Measurements from ENCODE around the gene SCAF4. TPM values are rescaled to one million over a fixed set of nuclear protein-coding genes. Genes with fewer than 3 reads are reported as not detected.

SCAF4 gene
- total RNA-seq, 1 experiment from 2014 or later = 31.2 TPM

- TF ChIP-seq CTCF (IDR thresholded peaks at IDR 0.05; ENCODE audit: unreplicated experiment) = no peak
- Mint-ChIP-seq H3K4me3 (ENCODE audit: low read depth, unreplicated experiment) (no peak overlapping the region), H3K4me1 (ENCODE audit: low read depth, unreplicated experiment) (no peaks in the 10 kb centered on the region), H3K27me3 (ENCODE audit: unreplicated experiment) (no peaks in the 10 kb centered on the region), H3K9me3 (ENCODE audit: low read depth, unreplicated experiment) (no peaks in the 10 kb centered on the region), H3K36me3 (ENCODE audit: insufficient read depth, unreplicated experiment) (peaks cover 7% of the 10 kb centered on the region), H3K27ac (ENCODE audit: unreplicated experiment) (no peak overlapping the region)
- no peak for DNase-seq
- intact Hi-C loops (cut with micrococcal nuclease; ENCODE audit: unreplicated experiment) = no loop called here
- BruUV-seq (replicated peaks) = no TSS peak
- CTCF ChIA-PET = interaction anchor here (0.6 kb wide), 1 partner anchor 45 kb away, joined by 6 read pairs; no protein-coding TSS in a partner anchor
These were observed 43.1 kb downstream of the SCAF4 start for GRCh38 chr21:31688603-31689368.

GRCh38 chr21:31687108-31687507 is 44.8 kb downstream of the SCAF4 start:
- Mint-ChIP-seq H3K9me3 (ENCODE audit: low read depth, unreplicated experiment) (no peaks in the 10 kb centered on the region), H3K36me3 (ENCODE audit: insufficient read depth, unreplicated experiment) (no peaks in the 10 kb centered on the region)
- intact Hi-C loops (cut with micrococcal nuclease; ENCODE audit: unreplicated experiment) = no loop called here

DNA sequence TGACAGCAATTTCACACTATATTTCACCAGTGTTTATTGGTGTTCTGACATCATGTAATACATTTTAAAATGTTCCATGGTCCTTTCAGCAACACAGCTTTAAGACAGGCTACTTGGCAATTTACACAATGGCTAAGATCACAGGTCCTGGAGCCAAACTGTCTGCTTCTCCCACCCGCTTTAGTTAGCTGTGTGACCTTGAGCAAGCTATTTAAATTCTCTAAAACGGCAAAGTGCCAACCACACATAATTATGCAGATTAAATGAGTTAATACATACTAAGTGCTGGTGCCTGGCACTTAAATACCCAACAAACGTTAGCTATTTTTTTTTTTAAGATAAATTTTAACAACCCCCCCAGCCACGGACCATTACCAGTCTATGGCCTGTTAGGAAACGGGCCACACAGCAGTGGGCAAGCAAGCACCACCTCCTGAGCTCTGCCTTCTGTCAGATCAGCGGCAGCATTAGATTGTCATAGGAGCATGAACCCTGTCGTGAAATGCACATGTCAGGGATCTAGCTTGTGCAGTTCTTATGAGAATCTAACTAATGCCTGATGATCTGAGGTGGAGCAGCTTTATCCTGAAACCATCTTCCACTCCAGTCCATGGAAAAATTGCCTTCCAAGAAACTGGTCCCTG is 45.5 kb downstream of the SCAF4 start:
- no peaks in the 10 kb centered on the region for H3K36me3 Mint-ChIP-seq (ENCODE audit: insufficient read depth, unreplicated experiment)
- H3K9me3 Mint-ChIP-seq (ENCODE audit: low read depth, unreplicated experiment) = no peaks in the 10 kb centered on the region
- no TSS peak for BruUV-seq (replicated peaks)
- CTCF ChIA-PET = no interaction called here
- no peak for DNase-seq
- H3K4me3 Mint-ChIP-seq (ENCODE audit: low read depth, unreplicated experiment) = no peak overlapping the region
- intact Hi-C loops (cut with micrococcal nuclease; ENCODE audit: unreplicated experiment) = no loop called here
- H3K27me3 Mint-ChIP-seq (ENCODE audit: unreplicated experiment) = no peaks in the 10 kb centered on the region
- no peaks in the 10 kb centered on the region for H3K4me1 Mint-ChIP-seq (ENCODE audit: low read depth, unreplicated experiment)
- no peak for TF ChIP-seq CTCF (IDR thresholded peaks at IDR 0.05; ENCODE audit: unreplicated experiment)
- no peak overlapping the region for H3K27ac Mint-ChIP-seq (ENCODE audit: unreplicated experiment)

More at GRCh38 chr21:31687108-31687507, 44.8 kb downstream of the SCAF4 start:
- no peak overlapping the region for H3K27ac Mint-ChIP-seq (ENCODE audit: unreplicated experiment)
- H3K4me3 Mint-ChIP-seq (ENCODE audit: low read depth, unreplicated experiment) = no peak overlapping the region
- no peaks in the 10 kb centered on the region for H3K27me3 Mint-ChIP-seq (ENCODE audit: unreplicated experiment)
- TF ChIP-seq CTCF (IDR thresholded peaks at IDR 0.05; ENCODE audit: unreplicated experiment) = no peak
- no peak for DNase-seq
- BruUV-seq (replicated peaks) = no TSS peak
- CTCF ChIA-PET = no interaction called here
- H3K4me1 Mint-ChIP-seq (ENCODE audit: low read depth, unreplicated experiment) = no peaks in the 10 kb centered on the region

- no TSS peak for BruUV-seq (replicated peaks)
- H3K27ac Mint-ChIP-seq (ENCODE audit: unreplicated experiment) = no peak overlapping the region
- no peak overlapping the region for H3K4me3 Mint-ChIP-seq (ENCODE audit: low read depth, unreplicated experiment)
- no peaks in the 10 kb centered on the region for H3K27me3 Mint-ChIP-seq (ENCODE audit: unreplicated experiment)
- no peaks in the 10 kb centered on the region for H3K36me3 Mint-ChIP-seq (ENCODE audit: insufficient read depth, unreplicated experiment)
- DNase-seq = no peak
- no peaks in the 10 kb centered on the region for H3K9me3 Mint-ChIP-seq (ENCODE audit: low read depth, unreplicated experiment)
- CTCF ChIA-PET = no interaction called here
- TF ChIP-seq CTCF (IDR thresholded peaks at IDR 0.05; ENCODE audit: unreplicated experiment) = no peak
- intact Hi-C loops (cut with micrococcal nuclease; ENCODE audit: unreplicated experiment) = no loop called here
- no peaks in the 10 kb centered on the region for H3K4me1 Mint-ChIP-seq (ENCODE audit: low read depth, unreplicated experiment)
These were observed 47.0 kb downstream of the SCAF4 start for GRCh38 chr21:31684918-31685317.
